SK-N-SH treated with all-trans-retinoic acid at 6 μM for 48 hours (cell line): ENCODE data around the gene TAF1C.

ENCODE experiments used
- ATAC-seq: fragments of 200-7000 bp; cut with Tn5 transposase; 3 replicates; pipeline ENCODE4 v1.9.1; 2020; ENCODE audit warnings: mild to moderate bottlenecking, moderate library complexity
- ARNTL ChIP-seq: fragments of 450-650 bp; formaldehyde crosslinking; IDR thresholded peaks from 2 replicates; pipeline ENCODE4 v1.5.0; 2020; ENCODE audit warnings: low read depth, mild to moderate bottlenecking, moderate library complexity, borderline replicate concordance
- CSDC2 ChIP-seq: fragments of 250-450 bp; sonication (Bioruptor Pico); IDR thresholded peaks from 2 replicates; pipeline ENCODE4 v1.5.0; 2020; ENCODE audit warnings: mild to moderate bottlenecking, moderate library complexity
- ESRRG ChIP-seq: fragments of 250-450 bp; sonication (Bioruptor Pico); IDR thresholded peaks from 2 replicates; pipeline ENCODE4 v1.6.1; 2021; ENCODE audit warnings: mild to moderate bottlenecking
- GLIS3 ChIP-seq: fragments of 250-450 bp; sonication (Bioruptor Pico); IDR thresholded peaks from 2 replicates; pipeline ENCODE4 v1.5.0; 2020; ENCODE audit warnings: mild to moderate bottlenecking, moderate library complexity
- ISL1 ChIP-seq: fragments of 250-450 bp; sonication (Bioruptor Pico); IDR thresholded peaks from 2 replicates; pipeline ENCODE4 v2.1.2; 2022; ENCODE audit warnings: mild to moderate bottlenecking, moderate library complexity
- OSR1 ChIP-seq: fragments of 250-450 bp; sonication (Bioruptor Pico); IDR thresholded peaks from 2 replicates; pipeline ENCODE4 v1.8.0; 2022; ENCODE audit warnings: moderate library complexity, mild to moderate bottlenecking, inconsistent platforms
- PPARA ChIP-seq: fragments of 250-450 bp; sonication (Bioruptor Pico); IDR thresholded peaks from 2 replicates; pipeline ENCODE4 v1.5.0; 2020; ENCODE audit warnings: mild to moderate bottlenecking, borderline replicate concordance
- RARB ChIP-seq: fragments of 250-450 bp; sonication (Bioruptor Pico); IDR thresholded peaks from 2 replicates; pipeline ENCODE4 v1.8.0; 2021; ENCODE audit warnings: mild to moderate bottlenecking, moderate library complexity
- SNAI2 ChIP-seq: fragments of 250-450 bp; sonication (Bioruptor Pico); IDR thresholded peaks from 2 replicates; pipeline ENCODE4 v1.5.0; 2020; ENCODE audit warnings: mild to moderate bottlenecking, moderate library complexity
- TCF4 ChIP-seq: fragments of 250-450 bp; sonication (Bioruptor Pico); IDR thresholded peaks from 2 replicates; pipeline ENCODE4 v1.8.0; 2021; ENCODE audit warnings: mild to moderate bottlenecking, moderate library complexity, borderline replicate concordance
- TOX ChIP-seq: fragments of 250-450 bp; sonication (Bioruptor Pico); IDR thresholded peaks from 2 replicates; pipeline ENCODE4 v1.8.0; 2021; ENCODE audit warnings: mild to moderate bottlenecking, moderate library complexity, borderline replicate concordance
- ZC3H10 ChIP-seq: fragments of 250-450 bp; sonication (Bioruptor Pico); IDR thresholded peaks from 2 replicates; pipeline ENCODE4 v1.5.1; 2021; ENCODE audit warnings: mild to moderate bottlenecking, moderate library complexity
- ZFP3 ChIP-seq: fragments of 250-450 bp; sonication (Bioruptor Pico); IDR thresholded peaks from 2 replicates; pipeline ENCODE4 v1.5.0; 2020; ENCODE audit warnings: mild to moderate bottlenecking, moderate library complexity
- ZFP30 ChIP-seq: fragments of 450-650 bp; formaldehyde crosslinking; IDR thresholded peaks from 2 replicates; pipeline ENCODE4 v1.5.0; 2022; ENCODE audit warnings: mild to moderate bottlenecking, moderate library complexity
- ZNF8 ChIP-seq: fragments of 450-650 bp; formaldehyde crosslinking; IDR thresholded peaks from 2 replicates; pipeline ENCODE4 v1.5.0; 2020; ENCODE audit warnings: mild to moderate bottlenecking, moderate library complexity
- TF ChIP-seq, protein P1 (sequence below): fragments of 250-450 bp; sonication (Bioruptor Pico); IDR thresholded peaks from 2 replicates; pipeline ENCODE4 v1.8.0; 2021; ENCODE audit warnings: low read depth, mild to moderate bottlenecking, moderate library complexity, borderline replicate concordance
- TF ChIP-seq, protein P2 (sequence below): fragments of 250-450 bp; sonication (Bioruptor Pico); IDR thresholded peaks from 2 replicates; pipeline ENCODE4 v1.5.1; 2020; ENCODE audit warnings: low read depth, mild to moderate bottlenecking, moderate library complexity
- TF ChIP-seq, protein P3 (sequence below): fragments of 250-450 bp; sonication (Bioruptor Pico); IDR thresholded peaks from 2 replicates; pipeline ENCODE4 v1.5.1; 2021; ENCODE audit warnings: mild to moderate bottlenecking, moderate library complexity
- TF ChIP-seq, protein P4 (sequence below): fragments of 250-450 bp; sonication (Bioruptor Pico); IDR thresholded peaks from 2 replicates; pipeline ENCODE4 v1.8.0; 2020; ENCODE audit warnings: mild to moderate bottlenecking, moderate library complexity, borderline replicate concordance
- TF ChIP-seq, protein P5 (sequence below): fragments of 250-450 bp; sonication (Bioruptor Pico); IDR thresholded peaks from 2 replicates; pipeline ENCODE4 v1.5.0; 2020; ENCODE audit warnings: mild to moderate bottlenecking, moderate library complexity

Gene TAF1C

DNA sequence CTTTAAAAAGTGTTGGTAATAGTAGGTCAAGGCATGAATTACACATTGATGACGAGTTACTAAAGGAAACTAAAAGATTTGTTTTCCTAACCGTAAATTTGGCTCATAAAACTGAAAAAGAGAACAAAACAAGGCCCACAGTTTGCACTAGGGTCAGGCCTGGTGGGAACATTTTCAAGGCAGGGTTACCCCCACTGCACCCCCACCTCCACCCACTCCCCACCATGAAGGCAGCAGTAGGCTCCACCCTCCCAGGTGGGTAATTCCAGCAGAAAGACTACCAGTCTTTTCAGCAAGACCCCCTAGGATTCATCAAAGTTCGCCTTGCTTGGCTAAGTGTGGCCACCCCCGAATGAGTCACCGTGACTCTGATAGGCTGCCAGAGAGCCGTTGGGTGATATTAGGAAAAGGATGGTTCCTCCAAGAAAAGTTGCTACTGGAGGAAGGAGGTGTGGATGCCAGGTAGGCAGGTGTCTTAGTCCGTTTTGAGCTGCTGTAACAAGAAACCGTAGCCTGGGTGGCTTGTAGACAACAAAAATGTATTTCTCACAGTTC, 33.1 kb downstream of the TAF1C start (continued):
- TF ChIP-seq ISL1 (CRISPR knock-in tag) = no peak
- TF ChIP-seq, all 23 proteins: peak for 0

DNA sequence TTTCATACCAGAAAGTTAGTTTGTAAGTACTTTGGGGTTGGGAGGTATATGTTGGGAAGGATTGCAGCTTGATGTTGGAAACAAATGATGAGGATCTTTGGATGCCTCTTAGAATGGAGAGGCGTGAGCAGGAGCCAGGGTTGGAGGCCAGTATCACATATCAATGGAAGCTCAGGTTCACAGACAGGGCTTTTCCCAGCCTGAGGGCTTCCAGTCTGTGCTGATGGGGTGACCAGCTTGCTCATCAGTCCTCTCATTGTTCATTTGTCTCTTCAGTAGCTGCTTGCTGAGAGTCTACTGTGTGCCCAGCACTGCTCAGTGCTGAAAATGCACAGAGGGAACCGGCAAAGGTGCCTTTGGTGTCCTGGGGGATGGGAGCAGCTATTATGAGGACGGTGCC, 35.9 kb downstream of the TAF1C start:
- ATAC-seq = no peak

DNA sequence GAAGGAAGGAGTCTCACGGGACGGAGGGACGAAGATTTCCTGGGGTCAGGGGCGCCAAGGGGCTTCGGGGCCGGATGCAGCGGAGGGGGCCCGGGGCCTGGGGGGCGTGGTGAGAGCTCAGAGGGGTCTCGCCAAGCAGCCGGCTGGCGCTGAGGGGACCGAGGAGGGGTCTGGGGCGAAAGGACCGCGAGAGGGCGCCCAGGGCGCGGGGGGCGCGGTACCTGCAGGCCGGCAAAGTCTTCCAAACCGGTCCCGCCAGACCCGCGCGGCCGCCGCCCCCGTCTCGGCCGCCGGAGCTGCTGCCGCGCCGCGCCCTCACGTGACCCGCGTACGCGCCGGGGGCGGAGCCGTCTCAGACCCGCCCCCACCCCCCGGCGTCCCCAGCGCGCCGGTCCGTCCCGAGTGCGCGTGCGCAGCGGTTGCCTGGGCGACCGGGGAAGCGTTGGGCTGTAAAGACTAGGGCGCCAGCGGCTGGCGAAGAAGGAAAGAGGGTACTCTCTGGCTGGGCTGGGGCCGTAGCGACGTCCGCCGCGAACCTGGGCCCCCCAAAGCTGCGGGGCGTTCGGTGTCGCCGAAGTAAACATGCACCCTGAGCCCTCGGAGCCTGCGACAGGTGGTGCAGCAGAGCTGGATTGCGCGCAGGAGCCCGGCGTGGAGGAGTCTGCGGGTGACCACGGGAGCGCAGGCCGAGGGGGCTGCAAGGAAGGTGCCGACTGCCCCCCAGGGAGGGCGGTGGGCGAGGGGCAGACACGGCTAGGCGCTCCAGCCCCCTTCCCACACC, 41.8 kb downstream of the TAF1C start, which contains the start of the genes DNAAF1 and HSDL1:
Gene DNAAF1 (plus strand): TSS at position 450 of the 781 bp plus-strand sequence. CDS start 133 bp downstream, at position 583.
Gene HSDL1 (minus strand): TSS at position 319 of the 781 bp plus-strand sequence. CDS start 13,856 bp downstream, outside the sequence.
- peak; percentile 87 for ATAC-seq
- no peak for TF ChIP-seq ESRRG (CRISPR knock-in tag)

More for the DNA sequence above, 35.9 kb downstream of the TAF1C start:
- no peak for TF ChIP-seq ZFP3 (CRISPR knock-in tag)

DNA sequence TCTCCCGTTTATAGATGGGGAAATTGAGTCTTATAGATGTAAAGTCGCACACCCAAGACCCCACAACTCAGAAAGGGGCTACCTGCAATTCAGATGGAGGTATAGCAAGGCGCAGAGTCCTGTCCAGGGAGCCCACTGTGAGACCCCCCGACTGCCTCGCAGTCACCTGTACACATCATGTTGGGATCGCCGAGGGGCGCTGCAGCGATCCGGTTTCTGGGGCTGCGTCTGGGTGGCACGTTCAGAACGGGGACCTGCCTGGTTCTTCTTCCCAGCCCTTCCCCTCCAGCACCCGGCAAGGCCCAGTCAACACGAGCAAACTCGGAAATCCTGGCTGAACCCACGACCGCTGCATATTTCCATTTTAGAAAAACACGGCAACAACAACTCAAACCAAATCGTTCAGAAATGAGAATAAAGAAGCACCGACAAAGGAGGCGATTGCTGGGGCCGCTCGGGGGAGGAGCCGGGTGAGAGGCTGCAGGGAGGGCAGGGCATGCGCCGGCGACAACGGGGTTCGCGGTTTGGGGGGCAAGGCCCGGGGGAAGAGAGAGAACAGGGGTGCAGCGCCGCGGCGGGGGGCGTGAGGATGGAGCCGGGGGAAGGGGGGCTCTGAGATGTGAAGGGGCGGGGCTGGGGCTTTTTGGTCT, 42.5 kb downstream of the TAF1C start:
- ATAC-seq = peak; percentile 66
- TF ChIP-seq, protein P1, sequence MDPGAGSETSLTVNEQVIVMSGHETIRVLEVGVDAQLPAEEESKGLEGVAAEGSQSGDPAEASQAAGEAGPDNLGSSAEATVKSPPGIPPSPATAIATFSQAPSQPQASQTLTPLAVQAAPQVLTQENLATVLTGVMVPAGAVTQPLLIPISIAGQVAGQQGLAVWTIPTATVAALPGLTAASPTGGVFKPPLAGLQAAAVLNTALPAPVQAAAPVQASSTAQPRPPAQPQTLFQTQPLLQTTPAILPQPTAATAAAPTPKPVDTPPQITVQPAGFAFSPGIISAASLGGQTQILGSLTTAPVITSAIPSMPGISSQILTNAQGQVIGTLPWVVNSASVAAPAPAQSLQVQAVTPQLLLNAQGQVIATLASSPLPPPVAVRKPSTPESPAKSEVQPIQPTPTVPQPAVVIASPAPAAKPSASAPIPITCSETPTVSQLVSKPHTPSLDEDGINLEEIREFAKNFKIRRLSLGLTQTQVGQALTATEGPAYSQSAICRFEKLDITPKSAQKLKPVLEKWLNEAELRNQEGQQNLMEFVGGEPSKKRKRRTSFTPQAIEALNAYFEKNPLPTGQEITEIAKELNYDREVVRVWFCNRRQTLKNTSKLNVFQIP (CRISPR knock-in tag) = no peak
- TF ChIP-seq, protein P2, sequence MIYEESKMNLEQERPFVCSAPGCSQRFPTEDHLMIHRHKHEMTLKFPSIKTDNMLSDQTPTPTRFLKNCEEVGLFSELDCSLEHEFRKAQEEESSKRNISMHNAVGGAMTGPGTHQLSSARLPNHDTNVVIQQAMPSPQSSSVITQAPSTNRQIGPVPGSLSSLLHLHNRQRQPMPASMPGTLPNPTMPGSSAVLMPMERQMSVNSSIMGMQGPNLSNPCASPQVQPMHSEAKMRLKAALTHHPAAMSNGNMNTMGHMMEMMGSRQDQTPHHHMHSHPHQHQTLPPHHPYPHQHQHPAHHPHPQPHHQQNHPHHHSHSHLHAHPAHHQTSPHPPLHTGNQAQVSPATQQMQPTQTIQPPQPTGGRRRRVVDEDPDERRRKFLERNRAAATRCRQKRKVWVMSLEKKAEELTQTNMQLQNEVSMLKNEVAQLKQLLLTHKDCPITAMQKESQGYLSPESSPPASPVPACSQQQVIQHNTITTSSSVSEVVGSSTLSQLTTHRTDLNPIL (CRISPR knock-in tag) = no peak
- no peak for TF ChIP-seq ARNTL
- TF ChIP-seq TCF4 (CRISPR knock-in tag) = no peak

DNA sequence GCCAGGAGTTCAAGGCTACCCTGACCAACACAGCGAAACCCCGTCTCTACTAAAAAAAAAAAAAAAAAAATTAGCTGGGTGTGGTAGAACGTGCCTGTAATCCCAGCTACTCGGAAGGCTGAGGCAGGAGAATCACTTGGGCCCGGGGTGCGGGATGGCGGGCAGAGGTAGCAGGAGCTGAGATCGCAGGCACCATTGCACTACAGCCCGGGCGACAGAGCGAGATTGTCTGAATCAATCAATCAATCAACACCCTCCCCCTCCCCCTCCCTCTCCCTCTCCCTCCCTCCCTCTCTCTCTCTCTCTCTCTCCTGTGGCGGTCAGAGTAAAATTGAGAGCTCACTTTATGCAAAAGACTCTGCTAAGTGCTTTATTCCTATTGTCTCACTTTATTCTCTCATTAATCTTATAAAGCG, 43.1 kb downstream of the TAF1C start:
- TF ChIP-seq SNAI2 (CRISPR knock-in tag) = no peak
- no peak for TF ChIP-seq GLIS3 (CRISPR knock-in tag)
- no peak for TF ChIP-seq OSR1 (CRISPR knock-in tag)
- TF ChIP-seq ZNF8 (CRISPR knock-in tag) = no peak
- TF ChIP-seq PPARA (CRISPR knock-in tag) = no peak
- TF ChIP-seq, protein P3, sequence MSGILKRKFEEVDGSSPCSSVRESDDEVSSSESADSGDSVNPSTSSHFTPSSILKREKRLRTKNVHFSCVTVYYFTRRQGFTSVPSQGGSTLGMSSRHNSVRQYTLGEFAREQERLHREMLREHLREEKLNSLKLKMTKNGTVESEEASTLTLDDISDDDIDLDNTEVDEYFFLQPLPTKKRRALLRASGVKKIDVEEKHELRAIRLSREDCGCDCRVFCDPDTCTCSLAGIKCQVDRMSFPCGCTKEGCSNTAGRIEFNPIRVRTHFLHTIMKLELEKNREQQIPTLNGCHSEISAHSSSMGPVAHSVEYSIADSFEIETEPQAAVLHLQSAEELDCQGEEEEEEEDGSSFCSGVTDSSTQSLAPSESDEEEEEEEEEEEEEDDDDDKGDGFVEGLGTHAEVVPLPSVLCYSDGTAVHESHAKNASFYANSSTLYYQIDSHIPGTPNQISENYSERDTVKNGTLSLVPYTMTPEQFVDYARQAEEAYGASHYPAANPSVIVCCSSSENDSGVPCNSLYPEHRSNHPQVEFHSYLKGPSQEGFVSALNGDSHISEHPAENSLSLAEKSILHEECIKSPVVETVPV (CRISPR knock-in tag) = no peak
- no peak for TF ChIP-seq ZFP30 (CRISPR knock-in tag)
- no peak for TF ChIP-seq ZFP3 (CRISPR knock-in tag)
- no peak for TF ChIP-seq ISL1 (CRISPR knock-in tag)
- TF ChIP-seq, all 23 proteins: peak for 0
- no peak for ATAC-seq

DNA sequence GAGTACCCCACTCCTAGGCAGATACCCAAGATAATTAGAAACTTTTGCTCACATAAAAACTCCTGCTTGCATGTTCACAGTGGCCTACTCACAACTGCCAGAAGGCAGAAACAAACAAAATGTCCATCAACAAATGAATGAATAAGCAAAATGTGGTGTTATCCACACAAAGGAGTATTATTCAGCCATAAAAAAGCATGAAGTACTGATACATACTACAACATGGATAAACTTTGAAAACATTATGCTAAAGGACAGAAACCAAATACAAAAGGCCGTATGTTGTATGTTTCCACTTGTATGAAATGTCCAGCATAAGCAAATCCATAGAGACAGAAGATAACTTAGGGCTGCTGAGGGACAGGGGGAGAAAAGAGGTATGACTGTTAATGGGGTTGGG, 43.8 kb downstream of the TAF1C start:
- ATAC-seq = no peak
- TF ChIP-seq ISL1 (CRISPR knock-in tag) (no peak), PPARA (CRISPR knock-in tag) (no peak), ZC3H10 (CRISPR knock-in tag) (no peak), ESRRG (CRISPR knock-in tag) (no peak), TOX (CRISPR knock-in tag) (no peak), TCF4 (CRISPR knock-in tag) (no peak), ZFP30 (CRISPR knock-in tag) (no peak), CSDC2 (no peak), ZNF8 (CRISPR knock-in tag) (no peak), RARB (CRISPR knock-in tag) (no peak), SNAI2 (CRISPR knock-in tag) (no peak)
- TF ChIP-seq, protein P3 (CRISPR knock-in tag) = no peak
- TF ChIP-seq, protein P4, sequence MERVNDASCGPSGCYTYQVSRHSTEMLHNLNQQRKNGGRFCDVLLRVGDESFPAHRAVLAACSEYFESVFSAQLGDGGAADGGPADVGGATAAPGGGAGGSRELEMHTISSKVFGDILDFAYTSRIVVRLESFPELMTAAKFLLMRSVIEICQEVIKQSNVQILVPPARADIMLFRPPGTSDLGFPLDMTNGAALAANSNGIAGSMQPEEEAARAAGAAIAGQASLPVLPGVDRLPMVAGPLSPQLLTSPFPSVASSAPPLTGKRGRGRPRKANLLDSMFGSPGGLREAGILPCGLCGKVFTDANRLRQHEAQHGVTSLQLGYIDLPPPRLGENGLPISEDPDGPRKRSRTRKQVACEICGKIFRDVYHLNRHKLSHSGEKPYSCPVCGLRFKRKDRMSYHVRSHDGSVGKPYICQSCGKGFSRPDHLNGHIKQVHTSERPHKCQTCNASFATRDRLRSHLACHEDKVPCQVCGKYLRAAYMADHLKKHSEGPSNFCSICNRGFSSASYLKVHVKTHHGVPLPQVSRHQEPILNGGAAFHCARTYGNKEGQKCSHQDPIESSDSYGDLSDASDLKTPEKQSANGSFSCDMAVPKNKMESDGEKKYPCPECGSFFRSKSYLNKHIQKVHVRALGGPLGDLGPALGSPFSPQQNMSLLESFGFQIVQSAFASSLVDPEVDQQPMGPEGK = no peak
- TF ChIP-seq, protein P5, sequence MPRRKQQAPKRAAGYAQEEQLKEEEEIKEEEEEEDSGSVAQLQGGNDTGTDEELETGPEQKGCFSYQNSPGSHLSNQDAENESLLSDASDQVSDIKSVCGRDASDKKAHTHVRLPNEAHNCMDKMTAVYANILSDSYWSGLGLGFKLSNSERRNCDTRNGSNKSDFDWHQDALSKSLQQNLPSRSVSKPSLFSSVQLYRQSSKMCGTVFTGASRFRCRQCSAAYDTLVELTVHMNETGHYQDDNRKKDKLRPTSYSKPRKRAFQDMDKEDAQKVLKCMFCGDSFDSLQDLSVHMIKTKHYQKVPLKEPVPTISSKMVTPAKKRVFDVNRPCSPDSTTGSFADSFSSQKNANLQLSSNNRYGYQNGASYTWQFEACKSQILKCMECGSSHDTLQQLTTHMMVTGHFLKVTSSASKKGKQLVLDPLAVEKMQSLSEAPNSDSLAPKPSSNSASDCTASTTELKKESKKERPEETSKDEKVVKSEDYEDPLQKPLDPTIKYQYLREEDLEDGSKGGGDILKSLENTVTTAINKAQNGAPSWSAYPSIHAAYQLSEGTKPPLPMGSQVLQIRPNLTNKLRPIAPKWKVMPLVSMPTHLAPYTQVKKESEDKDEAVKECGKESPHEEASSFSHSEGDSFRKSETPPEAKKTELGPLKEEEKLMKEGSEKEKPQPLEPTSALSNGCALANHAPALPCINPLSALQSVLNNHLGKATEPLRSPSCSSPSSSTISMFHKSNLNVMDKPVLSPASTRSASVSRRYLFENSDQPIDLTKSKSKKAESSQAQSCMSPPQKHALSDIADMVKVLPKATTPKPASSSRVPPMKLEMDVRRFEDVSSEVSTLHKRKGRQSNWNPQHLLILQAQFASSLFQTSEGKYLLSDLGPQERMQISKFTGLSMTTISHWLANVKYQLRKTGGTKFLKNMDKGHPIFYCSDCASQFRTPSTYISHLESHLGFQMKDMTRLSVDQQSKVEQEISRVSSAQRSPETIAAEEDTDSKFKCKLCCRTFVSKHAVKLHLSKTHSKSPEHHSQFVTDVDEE (CRISPR knock-in tag) = no peak
